Smooth muscle cell (in vitro differentiated cells): ENCODE data around the gene ARID3B. TPM values are rescaled to one million over a fixed set of nuclear protein-coding genes. Genes with fewer than 3 reads are reported as not detected.

Experiments used
- DNase-seq: peaks from one replicate; lab custom pipeline; 2025; ENCODE audit not compliant: unreplicated experiment; lab: John Stamatoyannopoulos, UW
- H2AFZ ChIP-seq: fragments of 200-600 bp; sonication (generic); 2 replicates; pipeline ENCODE4 v1.6.0; 2016; ENCODE audit warnings: antibody characterized with exemption, low read depth, mild to moderate bottlenecking
- H3F3A ChIP-seq: fragments of 200-600 bp; sonication (generic); 2 replicates; pipeline ENCODE4 v1.6.0; 2017; ENCODE audit warnings: antibody characterized with exemption, low read depth
- H3K27ac ChIP-seq: fragments of 200-600 bp; sonication (generic); 2 replicates; pipeline ENCODE4 v1.5.1; 2016; ENCODE audit warnings: low read depth, mild to moderate bottlenecking
- H3K27me3 ChIP-seq: fragments of 200-600 bp; sonication (generic); 2 replicates; pipeline ENCODE4 v1.6.1; 2016; ENCODE audit warnings: low read depth, mild to moderate bottlenecking
- H3K36me3 ChIP-seq: fragments of 200-600 bp; sonication (generic); 2 replicates; pipeline ENCODE4 v1.5.1; 2016; ENCODE audit warnings: low read depth
- H3K4me1 ChIP-seq: fragments of 200-600 bp; sonication (generic); 2 replicates; pipeline ENCODE4 v1.5.1; 2016; ENCODE audit warnings: low read depth
- H3K4me2 ChIP-seq: fragments of 200-600 bp; sonication (generic); 2 replicates; pipeline ENCODE4 v1.6.0; 2016; ENCODE audit warnings: mild to moderate bottlenecking
- H3K4me3 ChIP-seq: fragments of 200-600 bp; sonication (generic); 2 replicates; pipeline ENCODE4 v1.5.1; 2016; ENCODE audit warnings: mild to moderate bottlenecking
- H3K79me2 ChIP-seq: fragments of 200-600 bp; sonication (generic); 2 replicates; pipeline ENCODE4 v1.6.0; 2016; ENCODE audit warnings: low read depth, mild to moderate bottlenecking
- H3K9ac ChIP-seq: fragments of 200-600 bp; sonication (generic); 2 replicates; pipeline ENCODE4 v1.6.0; 2016; ENCODE audit warnings: low read depth
- H3K9me3 ChIP-seq: fragments of 200-600 bp; sonication (generic); replicated peaks from 2 replicates; pipeline ENCODE4 v1.5.1; 2016; ENCODE audit warnings: low read depth
- H4K20me1 ChIP-seq: fragments of 200-600 bp; sonication (generic); 2 replicates; pipeline ENCODE4 v1.6.0; 2016; ENCODE audit warnings: low read depth
- CTCF ChIP-seq: fragments of 200-600 bp; sonication (generic); IDR thresholded peaks from 2 replicates; pipeline ENCODE4 v1.5.1; 2017; ENCODE audit warnings: borderline replicate concordance, mild to moderate bottlenecking, antibody characterized with exemption; ENCODE audit not compliant: insufficient read depth, poor library complexity, severe bottlenecking
- WGBS: methylation state at CpG from one replicate; pipeline ENCODE4 v1.1.7; 2016; ENCODE audit warnings: low lambda C conversion rate; 5-methylcytosine and 5-hydroxymethylcytosine counted together
- polyA plus RNA-seq: library from polyadenylated mRNA; unstranded; fragments of >200 nt; fragmentation: Nextera tagmentation; extraction: Ambion mirVana; gene quantifications from 2 replicates; pipeline ENCODE4 v1.2.1, GENCODE V29; 2016
- total RNA-seq: library from RNA; depleted of rRNA; stranded (reverse); fragments of >200 nt; gene quantifications from 2 replicates; pipeline ENCODE4 v1.2.3, GENCODE V29; 2014

ARID3B gene
- total and polyA plus RNA-seq, 2 experiments from 2014 or later = 7.2 to 7.7 TPM

- H3K27ac ChIP-seq = no peak overlapping the region
- no peaks in the 10 kb centered on the region for H3K9me3 ChIP-seq
- no peaks in the 10 kb centered on the region for H3K79me2 ChIP-seq
- H3K36me3 ChIP-seq = no peaks in the 10 kb centered on the region
- no peak overlapping the region for H3K4me3 ChIP-seq
- peaks cover 8% of the 10 kb centered on the region for H3F3A ChIP-seq
- DNase-seq = no peak
- H2AFZ ChIP-seq = no peak overlapping the region
- H3K9ac ChIP-seq = no peak overlapping the region
- H3K27me3 ChIP-seq = no peaks in the 10 kb centered on the region
- H4K20me1 ChIP-seq = no peaks in the 10 kb centered on the region
- no peak overlapping the region for H3K4me2 ChIP-seq
- no peak for TF ChIP-seq CTCF
- 83% methylated on average over 1 of the region's 1 CpG for WGBS
- H3K4me1 ChIP-seq = peaks cover 5% of the 10 kb centered on the region
Observed at GRCh38 chr15:74525309-74525708, 15.7 kb upstream of the ARID3B start.

DNA sequence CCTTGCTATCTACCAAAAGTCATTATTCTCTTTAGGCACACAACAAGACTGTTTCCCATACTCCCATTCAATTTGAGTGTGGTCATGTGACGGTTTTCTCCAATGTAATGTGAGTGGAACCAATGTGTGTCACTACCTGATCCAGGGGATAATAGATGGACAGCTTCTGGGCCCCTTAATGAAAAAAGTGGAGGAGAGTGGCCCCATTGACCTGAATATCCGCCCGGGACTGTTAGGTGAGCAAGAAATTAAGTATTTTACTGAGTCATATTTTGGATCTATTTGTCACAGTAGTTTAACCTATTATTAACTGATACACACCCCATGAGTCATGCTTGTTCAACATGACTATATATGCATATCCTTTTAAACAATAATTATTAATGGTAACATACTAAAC lies 15.1 kb upstream of the ARID3B start:
- Histone ChIP-seq H3K27me3 (no peaks in the 10 kb centered on the region), H3K27ac (peak overlapping the region; percentile 31), H3K4me1 (peaks cover 11% of the 10 kb centered on the region), H4K20me1 (no peaks in the 10 kb centered on the region), H3K36me3 (no peaks in the 10 kb centered on the region), H3K9ac (no peak overlapping the region), H2AFZ (no peak overlapping the region), H3K79me2 (no peaks in the 10 kb centered on the region), H3K4me2 (no peak overlapping the region), H3K9me3 (no peaks in the 10 kb centered on the region), H3K4me3 (no peak overlapping the region), H3F3A (peaks cover 12% of the 10 kb centered on the region)
- no peak for DNase-seq
- 70% methylated on average over 3 of the region's 3 CpGs for WGBS
- no peak for TF ChIP-seq CTCF

- Histone ChIP-seq H4K20me1 (no peaks in the 10 kb centered on the region), H3K4me2 (no peak overlapping the region), H3K9me3 (no peaks in the 10 kb centered on the region), H2AFZ (no peak overlapping the region), H3F3A (peaks cover 14% of the 10 kb centered on the region), H3K9ac (no peak overlapping the region), H3K36me3 (no peaks in the 10 kb centered on the region), H3K79me2 (no peaks in the 10 kb centered on the region), H3K27me3 (no peaks in the 10 kb centered on the region), H3K4me3 (no peak overlapping the region), H3K27ac (no peak overlapping the region), H3K4me1 (peaks cover 20% of the 10 kb centered on the region)
- no peak for TF ChIP-seq CTCF
- 93% methylated on average over 5 of the region's 5 CpGs for WGBS
- no peak for DNase-seq
Observed at GRCh38 chr15:74528876-74529275, 12.1 kb upstream of the ARID3B start.

- Histone ChIP-seq H3F3A (peaks cover 14% of the 10 kb centered on the region), H3K27me3 (no peaks in the 10 kb centered on the region), H3K4me1 (peaks cover 20% of the 10 kb centered on the region), H4K20me1 (no peaks in the 10 kb centered on the region), H3K4me3 (no peak overlapping the region), H3K79me2 (no peaks in the 10 kb centered on the region), H2AFZ (no peak overlapping the region), H3K36me3 (no peaks in the 10 kb centered on the region), H3K9me3 (no peaks in the 10 kb centered on the region), H3K9ac (peak overlapping the region; percentile 59), H3K27ac (peak overlapping the region; percentile 86), H3K4me2 (peak overlapping the region; percentile 50)
- WGBS = 79% methylated on average over 8 of the region's 8 CpGs
- no peak for DNase-seq
- TF ChIP-seq CTCF = no peak
Observed at GRCh38 chr15:74529921-74530320, 11.1 kb upstream of the ARID3B start.
